GM18499 (cell line): ENCODE measurements around the gene ZDHHC17.

ENCODE experiments used
- ATAC-seq: cut with Tn5 transposase; IDR thresholded peaks from one replicate; pipeline ENCODE4 v1.9.1; 2021; ENCODE audit warnings: moderate number of reproducible peaks; ENCODE audit not compliant: insufficient read depth, unreplicated experiment

ZDHHC17 gene

GRCh38 chr12:76811976-76812375 lies 48.1 kb downstream of the ZDHHC17 start:
- ATAC-seq = no peak

- ATAC-seq = no peak
Observed at GRCh38 chr12:76813265-76813664, 49.4 kb downstream of the ZDHHC17 start.

GRCh38 chr12:76813972-76814371 lies 50.1 kb downstream of the ZDHHC17 start:
- ATAC-seq = no peak

- ATAC-seq = no peak
Observed at GRCh38 chr12:76820888-76821482, 57.1 kb downstream of the ZDHHC17 start.

GRCh38 chr12:76830436-76830835 lies 66.5 kb downstream of the ZDHHC17 start:
- no peak for ATAC-seq

GRCh38 chr12:76836633-76837032 lies 72.7 kb downstream of the ZDHHC17 start:
- ATAC-seq = no peak

- no peak for ATAC-seq
Observed at GRCh38 chr12:76847260-76847659, 83.3 kb downstream of the ZDHHC17 start.

GRCh38 chr12:76848132-76848531 lies 84.2 kb downstream of the ZDHHC17 start:
- no peak for ATAC-seq

GRCh38 chr12:76852106-76852505 lies 88.2 kb downstream of the ZDHHC17 start:
- ATAC-seq = no peak

GRCh38 chr12:76855271-76855670 lies 91.4 kb downstream of the ZDHHC17 start:
- ATAC-seq = no peak

- ATAC-seq = no peak
Observed at GRCh38 chr12:76856018-76856644, 92.2 kb downstream of the ZDHHC17 start.

- no peak for ATAC-seq
Observed at GRCh38 chr12:76859611-76860010, 95.7 kb downstream of the ZDHHC17 start.

- ATAC-seq = no peak
Observed at GRCh38 chr12:76860256-76860655, 96.3 kb downstream of the ZDHHC17 start.

- ATAC-seq = no peak
Observed at GRCh38 chr12:76863005-76863670, 99.2 kb downstream of the ZDHHC17 start.

GRCh38 chr12:76863837-76864236 lies 99.9 kb downstream of the ZDHHC17 start:
- no peak for ATAC-seq

GRCh38 chr12:76864791-76865400 lies 101.0 kb downstream of the ZDHHC17 start:
- ATAC-seq = peak; percentile 68

- no peak for ATAC-seq
Observed at GRCh38 chr12:76866151-76866567, 102.2 kb downstream of the ZDHHC17 start.

- ATAC-seq = peak; percentile 59
Observed at GRCh38 chr12:76866726-76867125, 102.8 kb downstream of the ZDHHC17 start.

- no peak for ATAC-seq
Observed at GRCh38 chr12:76871082-76871481, 107.2 kb downstream of the ZDHHC17 start.

- ATAC-seq = no peak
Observed at GRCh38 chr12:76871742-76872141, 107.8 kb downstream of the ZDHHC17 start.

GRCh38 chr12:76872415-76872814 lies 108.5 kb downstream of the ZDHHC17 start:
- no peak for ATAC-seq
